ENCODE results near the gene STK32B. TPM values are rescaled to one million over a fixed set of nuclear protein-coding genes. Genes with fewer than 3 reads are reported as not detected.

Gene STK32B
- total and polyA plus RNA-seq, 9 of the 15 experiments (the other 6 are each of a cell fraction or from before 2014, with no cell fraction given) = 0.03 to 0.20 (median 0.07) TPM; not detected in 2

- no peak overlapping the region for H3K4me3 ChIP-seq
- no TSS peak for BruUV-seq (replicated peaks)
- no peak overlapping the region for H3K27ac ChIP-seq (ENCODE audit: extremely low read depth, low read depth, low read length)
- H3K4me1 ChIP-seq (replicated peaks in 1 of 2; ENCODE audit: control insufficient read depth in 2 of 2, insufficient read depth in 2 of 2, low read length in 2 of 2) = no peaks in the 10 kb centered on the region
- H3K79me2 ChIP-seq (ENCODE audit: control insufficient read depth, insufficient read depth, low read length) = no peaks in the 10 kb centered on the region
- DNase-seq (ENCODE audit: extremely low read depth in 1 of 4, low spot score in 3 of 4) (no peak), FAIRE-seq (no peak), ATAC-seq (no peak)
- WGBS (ENCODE audit: insufficient coverage, low coverage, missing lambda C conversion rate) = 3% methylated on average over 6 of the region's 6 CpGs
- ChIA-PET POLR2A (interaction anchor here (1.2 kb wide), 1 partner anchor 9 kb away, joined by 3 read pairs; no protein-coding TSS in a partner anchor), CTCF (ENCODE audit: low intra/inter-chr PET ratio) (no interaction called here)
- H3K27me3 ChIP-seq (ENCODE audit: control insufficient read depth in 2 of 2, insufficient read depth in 2 of 2, low read length in 2 of 2) = peaks cover 16 to 37% of the 10 kb centered on the region in 2 experiments; a peak in 3 of 5 replicates
- no peaks in the 10 kb centered on the region for H3K36me3 ChIP-seq (ENCODE audit: control insufficient read depth, insufficient read depth, low read length)
- in situ Hi-C loops (cut with MboI) = no loop called here
- H3K9me1 ChIP-seq (ENCODE audit: control insufficient read depth, insufficient read depth, low read length) = no peaks in the 10 kb centered on the region
- no peaks in the 10 kb centered on the region for H3K9me3 ChIP-seq (replicated peaks; ENCODE audit: control insufficient read depth, insufficient read depth, low read depth, low read length)
- H2AFZ ChIP-seq (ENCODE audit: low read depth, low read length) = no peak overlapping the region
- H3K9ac ChIP-seq (ENCODE audit: insufficient read depth in 1 of 2, low read depth in 2 of 2, low read length in 2 of 2) = no peak overlapping the region
- intact Hi-C loops (cut with micrococcal nuclease) = no loop called here
- H4K20me1 ChIP-seq (replicated peaks; ENCODE audit: control insufficient read depth, insufficient read depth, low read length) = peaks cover 4% of the 10 kb centered on the region; the same call in 1 of the 2 replicates
- no peak overlapping the region for H3K4me2 ChIP-seq (ENCODE audit: insufficient read depth, low read length)
- TF ChIP-seq ETS2 (tag; IDR thresholded peaks at IDR 0.05; ENCODE audit: borderline replicate concordance, poor library complexity, severe bottlenecking) (no peak), ZHX1 (conservative IDR thresholded peaks at IDR 0.05; ENCODE audit: low read length) (no peak), SMARCA4 (IDR thresholded peaks at IDR 0.05) (no peak), KLF10 (CRISPR knock-in tag; IDR thresholded peaks at IDR 0.05) (no peak), GATA2 (CRISPR knock-in tag; IDR thresholded peaks at IDR 0.05) (no peak), ZNF561 (CRISPR knock-in tag; conservative IDR thresholded peaks at IDR 0.05) (no peak), NFIC (IDR thresholded peaks at IDR 0.05) (no peak), MYNN (IDR thresholded peaks at IDR 0.05) (no peak), MYNN (CRISPR knock-in tag; IDR thresholded peaks at IDR 0.05) (no peak), KAT8 (IDR thresholded peaks at IDR 0.05; ENCODE audit: low read depth) (no peak), KLF1 (tag; IDR thresholded peaks at IDR 0.05) (no peak), RBM34 (IDR thresholded peaks at IDR 0.05; ENCODE audit: borderline replicate concordance, insufficient read depth, low read length) (no peak)
- TF ChIP-seq, protein P1, sequence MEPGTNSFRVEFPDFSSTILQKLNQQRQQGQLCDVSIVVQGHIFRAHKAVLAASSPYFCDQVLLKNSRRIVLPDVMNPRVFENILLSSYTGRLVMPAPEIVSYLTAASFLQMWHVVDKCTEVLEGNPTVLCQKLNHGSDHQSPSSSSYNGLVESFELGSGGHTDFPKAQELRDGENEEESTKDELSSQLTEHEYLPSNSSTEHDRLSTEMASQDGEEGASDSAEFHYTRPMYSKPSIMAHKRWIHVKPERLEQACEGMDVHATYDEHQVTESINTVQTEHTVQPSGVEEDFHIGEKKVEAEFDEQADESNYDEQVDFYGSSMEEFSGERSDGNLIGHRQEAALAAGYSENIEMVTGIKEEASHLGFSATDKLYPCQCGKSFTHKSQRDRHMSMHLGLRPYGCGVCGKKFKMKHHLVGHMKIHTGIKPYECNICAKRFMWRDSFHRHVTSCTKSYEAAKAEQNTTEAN (CRISPR knock-in tag; IDR thresholded peaks at IDR 0.05) = no peak
- TF ChIP-seq, protein P2, sequence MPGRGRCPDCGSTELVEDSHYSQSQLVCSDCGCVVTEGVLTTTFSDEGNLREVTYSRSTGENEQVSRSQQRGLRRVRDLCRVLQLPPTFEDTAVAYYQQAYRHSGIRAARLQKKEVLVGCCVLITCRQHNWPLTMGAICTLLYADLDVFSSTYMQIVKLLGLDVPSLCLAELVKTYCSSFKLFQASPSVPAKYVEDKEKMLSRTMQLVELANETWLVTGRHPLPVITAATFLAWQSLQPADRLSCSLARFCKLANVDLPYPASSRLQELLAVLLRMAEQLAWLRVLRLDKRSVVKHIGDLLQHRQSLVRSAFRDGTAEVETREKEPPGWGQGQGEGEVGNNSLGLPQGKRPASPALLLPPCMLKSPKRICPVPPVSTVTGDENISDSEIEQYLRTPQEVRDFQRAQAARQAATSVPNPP (IDR thresholded peaks at IDR 0.05; ENCODE audit: borderline replicate concordance, insufficient read depth, insufficient read length) = no peak
- TF ChIP-seq, protein P3, sequence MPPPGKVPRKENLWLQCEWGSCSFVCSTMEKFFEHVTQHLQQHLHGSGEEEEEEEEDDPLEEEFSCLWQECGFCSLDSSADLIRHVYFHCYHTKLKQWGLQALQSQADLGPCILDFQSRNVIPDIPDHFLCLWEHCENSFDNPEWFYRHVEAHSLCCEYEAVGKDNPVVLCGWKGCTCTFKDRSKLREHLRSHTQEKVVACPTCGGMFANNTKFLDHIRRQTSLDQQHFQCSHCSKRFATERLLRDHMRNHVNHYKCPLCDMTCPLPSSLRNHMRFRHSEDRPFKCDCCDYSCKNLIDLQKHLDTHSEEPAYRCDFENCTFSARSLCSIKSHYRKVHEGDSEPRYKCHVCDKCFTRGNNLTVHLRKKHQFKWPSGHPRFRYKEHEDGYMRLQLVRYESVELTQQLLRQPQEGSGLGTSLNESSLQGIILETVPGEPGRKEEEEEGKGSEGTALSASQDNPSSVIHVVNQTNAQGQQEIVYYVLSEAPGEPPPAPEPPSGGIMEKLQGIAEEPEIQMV (tag; conservative IDR thresholded peaks at IDR 0.05; ENCODE audit: low read depth) = no peak
Observed at GRCh38 chr4:5192271-5192670, 141.0 kb downstream of the STK32B start.
